HK-2 (cell line): ENCODE results near the gene RRH.
"Not testable (repeated sequence)": the region's sequence is repeated elsewhere in the genome, so short reads cannot be mapped to it uniquely, and the experiment has no call there.

Experiments used
- DNase-seq: peaks from one replicate; pipeline ENCODE4 v3.0.0-alpha.2; 2018; ENCODE audit not compliant: unreplicated experiment

Gene RRH

GRCh38 chr4:109827672-109828071 is at the start of gene RRH:
Gene RRH, plus strand, starts transcription at chr4:109827972. Its CDS starts 56 bp downstream, at chr4:109828028.
- no peak for DNase-seq

GRCh38 chr4:109782092-109782491 is 45.7 kb upstream of the RRH start:
- not testable (repeated sequence) for DNase-seq

GRCh38 chr4:109786846-109787245 is 40.9 kb upstream of the RRH start:
- DNase-seq, result no peak

GRCh38 chr4:109787807-109788206 is 40.0 kb upstream of the RRH start:
- no peak for DNase-seq

GRCh38 chr4:109795059-109795458 is 32.7 kb upstream of the RRH start:
- no peak for DNase-seq

GRCh38 chr4:109798866-109799265 is 28.9 kb upstream of the RRH start:
- DNase-seq, result no peak

GRCh38 chr4:109801099-109801789 is 26.5 kb upstream of the RRH start:
- DNase-seq, result no peak

- DNase-seq, result no peak
These were observed 25.9 kb upstream of the RRH start, which contains the start of gene CFI for GRCh38 chr4:109801895-109802319. Gene CFI, minus strand, starts transcription at chr4:109801999. Its CDS starts 28 bp downstream, at chr4:109801971.

- DNase-seq, result peak; percentile 17
These were observed 23.7 kb upstream of the RRH start for GRCh38 chr4:109803924-109804571.

GRCh38 chr4:109809655-109810054 is 18.1 kb upstream of the RRH start:
- DNase-seq, result no peak

GRCh38 chr4:109810552-109811387 is 17.0 kb upstream of the RRH start:
- DNase-seq, result no peak

- DNase-seq, result no peak
These were observed 16.1 kb upstream of the RRH start for GRCh38 chr4:109811707-109812106.

- peak; percentile 87 for DNase-seq
These were observed 12.4 kb upstream of the RRH start, which contains the start of gene GAR1 for GRCh38 chr4:109815151-109816081. Gene GAR1, plus strand, starts transcription at chr4:109815762. Its CDS starts 403 bp downstream, at chr4:109816165.

GRCh38 chr4:109816082-109816442 is 11.7 kb upstream of the RRH start:
- peak; percentile 35 for DNase-seq

GRCh38 chr4:109816894-109817293 is 10.9 kb upstream of the RRH start:
- DNase-seq, result no peak

- no peak for DNase-seq
These were observed 9.5 kb upstream of the RRH start for GRCh38 chr4:109818268-109818667.

- DNase-seq, result no peak
These were observed 7.2 kb upstream of the RRH start for GRCh38 chr4:109820563-109820962.

- no peak for DNase-seq
These were observed 6.6 kb upstream of the RRH start for GRCh38 chr4:109821185-109821584.

GRCh38 chr4:109826719-109827118 is 1.1 kb upstream of the RRH start:
- DNase-seq, result no peak

GRCh38 chr4:109833756-109834155 is 6.0 kb downstream of the RRH start:
- DNase-seq, result no peak

GRCh38 chr4:109836985-109837384 is 9.2 kb downstream of the RRH start:
- DNase-seq, result no peak
